IMR-90 (cell line): Measurements from ENCODE around the gene CDH13. TPM values are rescaled to one million over a fixed set of nuclear protein-coding genes. Genes with fewer than 3 reads are reported as not detected.

Experiments used
- ATAC-seq: fragments of 200-7000 bp; cut with Tn5 transposase; 2 replicates; pipeline ENCODE4 v1.9.1; 2020; ENCODE audit warnings: low read depth, mild to moderate bottlenecking, moderate library complexity
- BruUV-seq: library from RNA; stranded (reverse); fragments of 400-500 nt; replicated peaks from 2 replicates; lab custom pipeline; 2021; lab: Mats Ljungman, UMichigan
- CTCF ChIA-PET: fragments of 300-600 bp; formaldehyde crosslinking; extraction: SDS; loops from one replicate; lab custom pipeline; 2021; ENCODE audit warnings: antibody characterized with exemption; lab: Yijun Ruan, JAX
- POLR2A ChIA-PET: fragments of 300-600 bp; sonication (Branson Sonifier 250); formaldehyde crosslinking; loops from one replicate; lab custom pipeline; 2022; ENCODE audit warnings: antibody characterized with exemption; ENCODE audit not compliant: unreplicated experiment; lab: Charles Lee
- DNase-seq: peaks from one replicate; pipeline ENCODE4 v3.0.0; 2013
- H2AFZ ChIP-seq: replicated peaks from 2 replicates; pipeline ENCODE3; 2013; ENCODE audit warnings: low read length, mild to moderate bottlenecking; ENCODE audit not compliant: poor library complexity
- H2AK5ac ChIP-seq: 2 replicates; pipeline ENCODE4 v1.6.1; 2013; ENCODE audit warnings: low read depth, low read length, inconsistent platforms
- H2AK9ac ChIP-seq: replicated peaks from 2 replicates; pipeline ENCODE3; 2013; ENCODE audit warnings: mild to moderate bottlenecking, low read depth, low read length, moderate library complexity; ENCODE audit not compliant: poor library complexity
- H2BK120ac ChIP-seq: 2 replicates; pipeline ENCODE4 v1.6.1; 2013; ENCODE audit warnings: low read depth, low read length, inconsistent platforms
- H2BK15ac ChIP-seq: 3 replicates; pipeline ENCODE4 v1.6.1; 2013; ENCODE audit warnings: low read depth, low read length, inconsistent platforms
- H2BK20ac ChIP-seq: 2 replicates; pipeline ENCODE4 v1.6.1; 2013; ENCODE audit warnings: low read depth, mild to moderate bottlenecking, inconsistent platforms, low read length, moderate library complexity
- H2BK5ac ChIP-seq: 2 replicates; pipeline ENCODE4 v1.6.1; 2013; ENCODE audit warnings: mild to moderate bottlenecking, low read depth, low read length, inconsistent platforms; ENCODE audit not compliant: poor library complexity, severe bottlenecking
- H3K14ac ChIP-seq: replicated peaks from 2 replicates; pipeline ENCODE4 v1.6.1; 2013; ENCODE audit warnings: low read depth, low read length, inconsistent platforms
- H3K18ac ChIP-seq: 2 replicates; pipeline ENCODE4 v1.6.1; 2013; ENCODE audit warnings: low read depth, low read length, control low read depth
- H3K23ac ChIP-seq: 2 replicates; pipeline ENCODE4 v1.6.1; 2013; ENCODE audit warnings: low read depth, low read length, inconsistent platforms
- H3K27ac ChIP-seq: 2 replicates; pipeline ENCODE4 v1.5.1; 2013; ENCODE audit warnings: mild to moderate bottlenecking, control low read depth, low read length; ENCODE audit not compliant: insufficient read depth
- H3K27me3 ChIP-seq: 2 replicates; pipeline ENCODE4 v1.6.1; 2013; ENCODE audit warnings: low read length; ENCODE audit not compliant: control insufficient read depth, insufficient read depth
- H3K36me3 ChIP-seq: 2 replicates; pipeline ENCODE4 v1.6.1; 2013; ENCODE audit warnings: low read length, mixed read lengths; ENCODE audit not compliant: control insufficient read depth, insufficient read depth
- H3K4ac ChIP-seq: 2 replicates; pipeline ENCODE4 v1.6.1; 2013; ENCODE audit warnings: low read depth, low read length, inconsistent platforms
- H3K4me1 ChIP-seq: 2 replicates; pipeline ENCODE4 v1.6.1; 2013; ENCODE audit warnings: low read length, mixed read lengths; ENCODE audit not compliant: control insufficient read depth, insufficient read depth
- H3K4me2 ChIP-seq: 2 replicates; pipeline ENCODE4 v1.6.1; 2013; ENCODE audit warnings: low read depth, mild to moderate bottlenecking, control low read depth, low read length, moderate library complexity
- H3K4me3 ChIP-seq: 2 replicates; pipeline ENCODE4 v1.5.1; 2013; ENCODE audit warnings: low read depth, mild to moderate bottlenecking, control low read depth, low read length, moderate library complexity; ENCODE audit not compliant: insufficient read depth
- H3K56ac ChIP-seq: 2 replicates; pipeline ENCODE4 v1.6.1; 2013; ENCODE audit warnings: low read length, inconsistent platforms; ENCODE audit not compliant: insufficient read depth; ENCODE audit errors: extremely low read depth
- H3K79me1 ChIP-seq, 2 experiments: 2 replicates each; pipeline ENCODE4 v1.6.1; 2013; ENCODE audit warnings: low read length in 2 of 2, inconsistent platforms in 1 of 2, low read depth in 1 of 2
- H3K9ac ChIP-seq: 2 replicates; pipeline ENCODE4 v1.6.1; 2013; ENCODE audit warnings: low read depth, low read length, control low read depth
- H3K9me1 ChIP-seq: 2 replicates; pipeline ENCODE4 v1.6.1; 2013; ENCODE audit warnings: low read length, inconsistent platforms; ENCODE audit not compliant: insufficient read depth
- H3K9me3 ChIP-seq: 2 replicates; pipeline ENCODE4 v1.6.1; 2013; ENCODE audit warnings: low read length; ENCODE audit not compliant: control insufficient read depth, insufficient read depth
- H4K20me1 ChIP-seq: 2 replicates; pipeline ENCODE4 v1.6.1; 2013; ENCODE audit warnings: low read length, inconsistent platforms; ENCODE audit not compliant: insufficient read depth
- H4K5ac ChIP-seq: 2 replicates; pipeline ENCODE4 v1.6.1; 2013; ENCODE audit warnings: mild to moderate bottlenecking, low read depth, low read length, control low read depth
- H4K8ac ChIP-seq, 2 experiments: 2 replicates each; pipeline ENCODE4 v1.6.1; 2013; ENCODE audit warnings: low read depth in 2 of 2, low read length in 2 of 2, control low read depth in 1 of 2, inconsistent platforms in 1 of 2
- H4K91ac ChIP-seq: 2 replicates; pipeline ENCODE4 v1.6.1; 2013; ENCODE audit warnings: low read depth, low read length, inconsistent platforms; ENCODE audit not compliant: insufficient read depth
- BHLHE40 ChIP-seq: fragments of 150-350 bp; IDR thresholded peaks from 2 replicates; pipeline ENCODE4 v1.6.1; 2016; ENCODE audit warnings: mild to moderate bottlenecking, low read depth, low read length
- CEBPB ChIP-seq: IDR thresholded peaks from 2 replicates; pipeline ENCODE4 v1.6.1; 2012; ENCODE audit warnings: low read depth, low read length, improper control_type of control experiment
- CHD1 ChIP-seq: IDR thresholded peaks from 2 replicates; pipeline ENCODE4 v1.6.1; 2012; ENCODE audit warnings: low read depth, low read length, improper control_type of control experiment
- CTCF ChIP-seq: conservative IDR thresholded peaks from 2 replicates; pipeline ENCODE4 v1.5.1; 2012; ENCODE audit warnings: mild to moderate bottlenecking, low read depth, low read length, improper control_type of control experiment
- ELK1 ChIP-seq: fragments of 150-350 bp; IDR thresholded peaks from 2 replicates; pipeline ENCODE4 v1.6.1; 2016; ENCODE audit warnings: low read depth, mild to moderate bottlenecking, low read length, moderate library complexity, borderline replicate concordance
- FOS ChIP-seq: fragments of 150-350 bp; IDR thresholded peaks from 2 replicates; pipeline ENCODE4 v1.6.1; 2016; ENCODE audit warnings: low read depth, low read length
- MAFK ChIP-seq: IDR thresholded peaks from 2 replicates; pipeline ENCODE4 v1.6.1; 2012; ENCODE audit warnings: low read depth, low read length, improper control_type of control experiment
- MAZ ChIP-seq: IDR thresholded peaks from 2 replicates; pipeline ENCODE4 v1.6.1; 2012; ENCODE audit warnings: low read depth, mild to moderate bottlenecking, low read length, improper control_type of control experiment, moderate library complexity, borderline replicate concordance
- MXI1 ChIP-seq: IDR thresholded peaks from 2 replicates; pipeline ENCODE4 v1.6.1; 2012; ENCODE audit warnings: low read depth, mild to moderate bottlenecking, low read length, moderate library complexity, borderline replicate concordance
- NFE2L2 ChIP-seq: fragments of 150-350 bp; IDR thresholded peaks from 2 replicates; pipeline ENCODE4 v1.6.1; 2016; ENCODE audit warnings: low read depth, mild to moderate bottlenecking, low read length
- POLR2A ChIP-seq: IDR thresholded peaks from 2 replicates; pipeline ENCODE4 v1.6.1; 2012; ENCODE audit warnings: mild to moderate bottlenecking, low read depth, low read length
- RAD21 ChIP-seq: IDR thresholded peaks from 2 replicates; pipeline ENCODE4 v1.6.1; 2012; ENCODE audit warnings: low read length, improper control_type of control experiment
- RCOR1 ChIP-seq: IDR thresholded peaks from 2 replicates; pipeline ENCODE4 v1.6.1; 2012; ENCODE audit warnings: mild to moderate bottlenecking, low read length, improper control_type of control experiment; ENCODE audit not compliant: insufficient replicate concordance
- RFX5 ChIP-seq: IDR thresholded peaks from 2 replicates; pipeline ENCODE4 v1.8.0; 2012; ENCODE audit warnings: low read depth, mild to moderate bottlenecking, low read length, moderate library complexity
- SMC3 ChIP-seq: fragments of 150-350 bp; IDR thresholded peaks from 2 replicates; pipeline ENCODE4 v1.6.1; 2016; ENCODE audit warnings: low read depth, mild to moderate bottlenecking, antibody characterized with exemption, low read length, moderate library complexity
- USF2 ChIP-seq: fragments of 150-350 bp; IDR thresholded peaks from 2 replicates; pipeline ENCODE4 v1.6.1; 2017; ENCODE audit warnings: mild to moderate bottlenecking, antibody characterized with exemption, low read length, low read depth
- WGBS, 2 experiments: methylation state at CpG; one replicate each; pipeline versions ENCODE4 v1.1.5 to v1.1.7; 2013; ENCODE audit warnings: missing lambda C conversion rate in 2 of 2; ENCODE audit not compliant: insufficient read length in 1 of 2; ENCODE audit errors: extremely low coverage in 2 of 2; 5-methylcytosine and 5-hydroxymethylcytosine counted together
- dilution Hi-C: fragments of 300-500 bp; cut with HindIII; formaldehyde crosslinking; loops from one replicate; pipeline ENCODE4 v1.14.3; 2018; ENCODE audit warnings: low sequenced_read_pairs; ENCODE audit not compliant: unreplicated experiment
- in situ Hi-C: fragments of 300-500 bp; cut with MboI; formaldehyde crosslinking; loops from 3 replicates; pipeline ENCODE4 v1.14.3; 2019; ENCODE audit warnings: low sequenced_read_pairs, inconsistent platforms, mixed read lengths
- intact Hi-C: fragments of 100-400 bp; cut with micrococcal nuclease; formaldehyde crosslinking; loops from 2 replicates; pipeline ENCODE4 v1.10.0; 2022
- polyA plus RNA-seq, 3 experiments: library from polyadenylated mRNA; depleted of rRNA; stranded (reverse); fragments of >200 nt; gene quantifications; 2 replicates each; pipeline ENCODE4 v1.2.3, GENCODE V29; 2012; ENCODE audit warnings: low replicate concordance in 1 of 3
- total RNA-seq: library from RNA; depleted of rRNA; stranded (reverse); fragments of >200 nt; gene quantifications from 2 replicates; pipeline ENCODE4 v1.2.3, GENCODE V29; 2012

Gene CDH13
- total and polyA plus RNA-seq, 2 of the 4 experiments (the other 2 are of a cell fraction) = 61.6 to 74.7 TPM

DNA sequence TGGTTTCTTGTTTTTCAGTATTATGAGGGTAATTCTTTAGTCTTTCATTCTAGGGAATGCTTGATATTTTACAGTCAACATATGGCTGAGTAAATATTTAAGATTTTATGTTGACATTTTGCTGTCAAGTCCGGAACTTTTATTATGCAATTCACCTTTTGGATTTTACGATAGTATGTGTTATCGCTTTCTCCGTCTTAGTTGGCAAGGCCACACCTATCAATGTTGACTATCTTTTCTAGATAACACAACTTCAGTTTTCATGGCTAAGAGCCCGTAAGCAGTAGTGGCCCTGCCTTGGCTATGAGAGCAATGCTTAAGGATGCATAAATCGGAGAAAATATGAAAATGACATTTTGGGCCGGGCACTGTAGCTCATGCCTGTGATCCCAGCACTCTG lies 39.5 kb upstream of the CDH13 start:
- H3K4ac ChIP-seq = no peak overlapping the region
- H2BK120ac ChIP-seq = no peak overlapping the region
- H4K91ac ChIP-seq = no peak overlapping the region
- H2AFZ ChIP-seq = no peak overlapping the region
- H2AK9ac ChIP-seq = no peak overlapping the region
- no peak overlapping the region for H3K27ac ChIP-seq
- TF ChIP-seq USF2 (no peak), BHLHE40 (no peak), NFE2L2 (no peak), MAZ (no peak), RFX5 (no peak), POLR2A (no peak), CEBPB (no peak), CTCF (no peak), RCOR1 (no peak), SMC3 (no peak), CHD1 (no peak), ELK1 (no peak), RAD21 (no peak), MXI1 (no peak), FOS (no peak), MAFK (no peak)
- WGBS, 2 experiments = 87% methylated on average over 3 of the region's 7 CpGs; no CpG with 5 or more reads in 1 of the 2 experiments
- peaks cover 2% of the 10 kb centered on the region; the same call in 1 of the 2 replicates for H3K27me3 ChIP-seq
- dilution Hi-C loops = no loop called here
- intact Hi-C loops = no loop called here
- no peak overlapping the region for H3K4me3 ChIP-seq
- no peak overlapping the region for H3K56ac ChIP-seq
- DNase-seq = no peak
- no peak overlapping the region for H4K8ac ChIP-seq
- H2BK20ac ChIP-seq = no peak overlapping the region
- no peak overlapping the region for H2AK5ac ChIP-seq
- H3K4me2 ChIP-seq = no peak overlapping the region
- no peaks in the 10 kb centered on the region for H3K9me3 ChIP-seq
- no peaks in the 10 kb centered on the region for H4K20me1 ChIP-seq
- no peaks in the 10 kb centered on the region for H3K9me1 ChIP-seq
- no peak overlapping the region for H2BK5ac ChIP-seq
- no peak overlapping the region for H2BK15ac ChIP-seq
- CTCF ChIA-PET = no interaction called here
- H3K18ac ChIP-seq = no peak overlapping the region
- in situ Hi-C loops = no loop called here
- no peak overlapping the region for H4K5ac ChIP-seq
- H3K79me1 ChIP-seq = no peaks in the 10 kb centered on the region
- H3K14ac ChIP-seq = no peak overlapping the region
- H3K9ac ChIP-seq = no peak overlapping the region
- BruUV-seq = no TSS peak
- H3K36me3 ChIP-seq = no peaks in the 10 kb centered on the region
- no peak for ATAC-seq
- H3K23ac ChIP-seq = no peak overlapping the region
- no peaks in the 10 kb centered on the region; the same call in 1 of the 2 replicates for H3K4me1 ChIP-seq
- POLR2A ChIA-PET = no interaction called here
